Suppressor macrophage (primary cell): ENCODE results near the gene USP20.

Source experiments
- DNase-seq, 4 experiments: peaks; one replicate each; pipeline ENCODE4 v3.0.0-alpha.2; 2020 to 2022

The USP20 gene

GRCh38 chr9:129823935-129824601 lies 11.2 kb upstream of the USP20 start, which contains the start of gene TOR1A:
Gene TOR1A (minus strand): TSS chr9:129824136. CDS start chr9:129824085, 51 bp downstream.
- DNase-seq, result peak; percentile 96 to 97 (median 97)

GRCh38 chr9:129826344-129826743 lies 8.9 kb upstream of the USP20 start:
- no peak for DNase-seq

GRCh38 chr9:129826759-129827158 lies 8.5 kb upstream of the USP20 start:
- DNase-seq, result no peak

- DNase-seq, result no peak
These were observed 7.2 kb upstream of the USP20 start for GRCh38 chr9:129828051-129828450.

- DNase-seq, result no peak
These were observed 6.3 kb upstream of the USP20 start for GRCh38 chr9:129828969-129829368.

- DNase-seq, result peak in 2 of 4 experiments; percentile 21 to 28
These were observed 2.3 kb upstream of the USP20 start for GRCh38 chr9:129832982-129833381.

GRCh38 chr9:129834489-129835127 lies 650 bp upstream of the USP20 start:
- peak; percentile 11 to 64 (median 40) for DNase-seq

- DNase-seq, result peak in 1 of 4 experiments; percentile 25
These were observed 584 bp downstream of the USP20 start for GRCh38 chr9:129835860-129836223.

- peak; percentile 7 to 42 (median 24) for DNase-seq
These were observed 1.2 kb downstream of the USP20 start for GRCh38 chr9:129836311-129837007.

GRCh38 chr9:129838707-129839259 lies 3.5 kb downstream of the USP20 start:
- peak; percentile 53 to 84 (median 66) for DNase-seq

GRCh38 chr9:129839324-129840023 lies 4.2 kb downstream of the USP20 start:
- DNase-seq, result peak in 2 of 4 experiments; percentile 16 to 28

- DNase-seq, result no peak
These were observed 4.8 kb downstream of the USP20 start for GRCh38 chr9:129840034-129840433.

- DNase-seq, result no peak
These were observed 5.8 kb downstream of the USP20 start for GRCh38 chr9:129841071-129841470.

GRCh38 chr9:129845373-129845772 lies 10.1 kb downstream of the USP20 start:
- DNase-seq, result no peak

GRCh38 chr9:129848712-129849441 lies 13.6 kb downstream of the USP20 start:
- no peak for DNase-seq

GRCh38 chr9:129849901-129850300 lies 14.6 kb downstream of the USP20 start:
- no peak for DNase-seq

GRCh38 chr9:129850821-129851550 lies 15.7 kb downstream of the USP20 start:
- DNase-seq, result no peak

- no peak for DNase-seq
These were observed 16.6 kb downstream of the USP20 start for GRCh38 chr9:129851821-129852220.

- no peak for DNase-seq
These were observed 17.3 kb downstream of the USP20 start for GRCh38 chr9:129852579-129852978.

GRCh38 chr9:129853614-129854013 lies 18.4 kb downstream of the USP20 start:
- no peak for DNase-seq

- DNase-seq, result no peak
These were observed 19.4 kb downstream of the USP20 start for GRCh38 chr9:129854588-129855110.
